ENCODE measurements around the gene KLHL26. TPM values are rescaled to one million over a fixed set of nuclear protein-coding genes. Genes with fewer than 3 reads are reported as not detected.

KLHL26 gene
- total and polyA plus RNA-seq, 2 donors from 2014 or later: 5.6 to 16.1 TPM

DNA sequence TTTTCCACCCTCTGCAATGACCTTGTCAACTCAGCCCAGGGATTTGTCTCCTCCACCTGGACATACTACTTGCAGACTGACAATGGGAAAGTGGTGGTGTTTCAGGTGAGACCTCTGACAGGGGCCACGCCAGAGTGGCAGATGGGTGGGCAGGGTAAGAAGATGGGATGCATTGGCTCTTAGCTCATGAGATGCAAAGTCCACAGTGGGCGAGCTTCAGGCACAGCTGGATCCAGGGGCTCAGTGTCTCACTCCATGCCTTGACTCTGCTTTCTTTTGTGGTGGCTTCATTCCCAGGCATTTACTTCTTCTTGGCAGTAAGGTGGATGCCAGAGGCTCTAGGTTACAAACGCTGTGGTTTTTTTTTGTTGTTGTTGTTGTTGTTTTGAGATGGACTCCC is 20.8 kb upstream of the KLHL26 start:
- Histone ChIP-seq H3K9me3 (ENCODE audit: control insufficient read depth in 2 of 3, insufficient read depth in 1 of 3, low read length in 3 of 3) (no peaks in the 10 kb centered on the region), H3K27ac (ENCODE audit: low read depth in 2 of 2, low read length in 2 of 2) (no peak overlapping the region), H3K4me3 (ENCODE audit: low read length in 3 of 3) (no peak overlapping the region), H3K27me3 (ENCODE audit: control insufficient read depth, insufficient read depth, low read length) (peaks cover 14% of the 10 kb centered on the region), H3K9ac (ENCODE audit: low read length in 3 of 3) (no peak overlapping the region), H3K4me1 (ENCODE audit: control insufficient read depth in 2 of 3, insufficient read depth in 2 of 3, low read depth in 1 of 3, low read length in 3 of 3) (peaks cover 0 to 6% (median 0%) of the 10 kb centered on the region in 3 donors), H3K36me3 (ENCODE audit: control insufficient read depth in 2 of 3, insufficient read depth in 3 of 3, low read length in 3 of 3) (no peaks in the 10 kb centered on the region)
- no peak for FAIRE-seq
- no peak for DNase-seq
- TF ChIP-seq, protein P1, sequence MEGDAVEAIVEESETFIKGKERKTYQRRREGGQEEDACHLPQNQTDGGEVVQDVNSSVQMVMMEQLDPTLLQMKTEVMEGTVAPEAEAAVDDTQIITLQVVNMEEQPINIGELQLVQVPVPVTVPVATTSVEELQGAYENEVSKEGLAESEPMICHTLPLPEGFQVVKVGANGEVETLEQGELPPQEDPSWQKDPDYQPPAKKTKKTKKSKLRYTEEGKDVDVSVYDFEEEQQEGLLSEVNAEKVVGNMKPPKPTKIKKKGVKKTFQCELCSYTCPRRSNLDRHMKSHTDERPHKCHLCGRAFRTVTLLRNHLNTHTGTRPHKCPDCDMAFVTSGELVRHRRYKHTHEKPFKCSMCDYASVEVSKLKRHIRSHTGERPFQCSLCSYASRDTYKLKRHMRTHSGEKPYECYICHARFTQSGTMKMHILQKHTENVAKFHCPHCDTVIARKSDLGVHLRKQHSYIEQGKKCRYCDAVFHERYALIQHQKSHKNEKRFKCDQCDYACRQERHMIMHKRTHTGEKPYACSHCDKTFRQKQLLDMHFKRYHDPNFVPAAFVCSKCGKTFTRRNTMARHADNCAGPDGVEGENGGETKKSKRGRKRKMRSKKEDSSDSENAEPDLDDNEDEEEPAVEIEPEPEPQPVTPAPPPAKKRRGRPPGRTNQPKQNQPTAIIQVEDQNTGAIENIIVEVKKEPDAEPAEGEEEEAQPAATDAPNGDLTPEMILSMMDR (IDR thresholded peaks at IDR 0.05; ENCODE audit: borderline replicate concordance, extremely low read depth, insufficient read depth): no peak
- intact Hi-C loops (cut with DNase I): no loop called here

DNA sequence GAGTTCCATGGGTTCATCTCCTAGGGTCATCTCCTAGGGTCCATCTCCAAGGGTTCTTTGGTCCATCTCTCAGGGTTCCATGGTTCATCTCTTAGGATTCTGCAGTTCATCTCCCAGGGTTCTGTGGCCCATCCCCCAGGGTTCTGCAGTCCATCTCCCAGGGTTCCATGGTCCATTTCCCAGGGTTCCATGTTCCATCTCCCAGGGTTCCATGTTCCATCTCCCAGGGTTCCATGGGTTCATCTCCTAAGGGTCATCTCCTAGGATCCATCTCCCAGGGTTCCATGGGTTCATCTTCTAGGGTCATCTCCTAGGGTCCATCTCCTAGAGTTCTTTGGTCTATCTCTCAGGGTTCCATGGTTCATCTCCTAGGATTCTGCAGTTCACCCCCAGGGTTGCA is 19.3 kb upstream of the KLHL26 start:
- H3K9ac ChIP-seq (ENCODE audit: low read length in 3 of 3): no peak overlapping the region

DNA sequence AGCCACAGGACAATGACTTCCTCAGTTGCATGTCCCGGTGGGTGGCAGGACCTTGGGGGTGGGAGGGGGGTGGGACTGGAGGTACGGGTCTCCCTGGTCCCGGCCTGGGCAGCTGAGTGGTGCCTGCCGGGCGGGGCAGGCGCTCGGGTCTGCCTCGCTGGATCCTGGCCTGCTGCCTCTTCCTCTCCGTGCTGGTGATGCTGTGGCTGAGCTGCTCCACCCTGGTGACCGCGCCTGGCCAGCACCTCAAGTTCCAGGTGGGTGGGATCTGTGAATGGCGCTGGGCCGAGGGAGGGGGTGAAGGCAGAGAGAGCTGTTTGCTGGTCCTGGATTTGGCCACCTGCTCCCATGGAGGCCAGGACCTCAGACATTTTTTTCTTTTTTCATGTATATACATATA is 18.6 kb upstream of the KLHL26 start:
- no peak overlapping the region for H3K4me3 ChIP-seq (ENCODE audit: low read length in 3 of 3)
- H3K27me3 ChIP-seq (ENCODE audit: control insufficient read depth, insufficient read depth, low read length): peaks cover 3% of the 10 kb centered on the region
- DNase-seq: no peak
- intact Hi-C loops (cut with DNase I): no loop called here
- TF ChIP-seq, protein P1 (IDR thresholded peaks at IDR 0.05; ENCODE audit: borderline replicate concordance, extremely low read depth, insufficient read depth): no peak
- FAIRE-seq: no peak
- H3K36me3 ChIP-seq (ENCODE audit: control insufficient read depth in 2 of 3, insufficient read depth in 3 of 3, low read length in 3 of 3): no peaks in the 10 kb centered on the region
- H3K9me3 ChIP-seq (ENCODE audit: control insufficient read depth in 2 of 3, insufficient read depth in 1 of 3, low read length in 3 of 3): no peaks in the 10 kb centered on the region
- H3K9ac ChIP-seq (ENCODE audit: low read length in 3 of 3): no peak overlapping the region
- no peaks in the 10 kb centered on the region for H3K4me1 ChIP-seq (ENCODE audit: control insufficient read depth in 2 of 3, insufficient read depth in 2 of 3, low read depth in 1 of 3, low read length in 3 of 3)
- no peak overlapping the region for H3K27ac ChIP-seq (ENCODE audit: low read depth in 2 of 2, low read length in 2 of 2)

More for the DNA sequence above, 19.3 kb upstream of the KLHL26 start:
- FAIRE-seq (no peak), DNase-seq (no peak)
- peaks cover 0 to 2% (median 0%) of the 10 kb centered on the region in 3 donors for H3K4me1 ChIP-seq (ENCODE audit: control insufficient read depth in 2 of 3, insufficient read depth in 2 of 3, low read depth in 1 of 3, low read length in 3 of 3)
- TF ChIP-seq, protein P1 (IDR thresholded peaks at IDR 0.05; ENCODE audit: borderline replicate concordance, extremely low read depth, insufficient read depth): no peak
- peaks cover 4% of the 10 kb centered on the region for H3K27me3 ChIP-seq (ENCODE audit: control insufficient read depth, insufficient read depth, low read length)
- no peaks in the 10 kb centered on the region for H3K36me3 ChIP-seq (ENCODE audit: control insufficient read depth in 2 of 3, insufficient read depth in 3 of 3, low read length in 3 of 3)
- intact Hi-C loops (cut with DNase I): no loop called here
- H3K27ac ChIP-seq (ENCODE audit: low read depth in 2 of 2, low read length in 2 of 2): no peak overlapping the region
- no peaks in the 10 kb centered on the region for H3K9me3 ChIP-seq (ENCODE audit: control insufficient read depth in 2 of 3, insufficient read depth in 1 of 3, low read length in 3 of 3)
- no peak overlapping the region for H3K4me3 ChIP-seq (ENCODE audit: low read length in 3 of 3)

DNA sequence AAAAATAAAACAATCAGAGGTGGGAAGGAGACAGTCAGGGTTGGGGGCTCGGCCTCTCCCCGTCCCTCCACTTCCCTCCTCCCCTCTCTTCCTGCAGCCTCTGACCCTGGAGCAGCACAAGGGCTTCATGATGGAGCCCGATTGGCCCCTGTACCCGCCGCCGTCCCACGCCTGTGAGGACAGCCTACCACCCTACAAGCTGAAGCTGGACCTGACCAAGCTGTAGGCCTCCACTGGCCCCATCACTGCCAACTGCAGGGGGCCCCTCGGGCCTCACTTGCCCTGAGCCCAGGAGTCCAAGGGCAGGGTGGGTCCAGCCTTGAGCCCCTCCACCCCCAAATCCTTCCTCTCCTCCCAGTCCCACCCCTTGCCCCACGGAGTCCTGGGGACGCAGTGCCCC is 16.5 kb upstream of the KLHL26 start:
- Histone ChIP-seq H3K27me3 (ENCODE audit: control insufficient read depth, insufficient read depth, low read length) (no peaks in the 10 kb centered on the region), H3K4me3 (ENCODE audit: low read length in 3 of 3) (no peak overlapping the region), H3K27ac (ENCODE audit: low read depth in 2 of 2, low read length in 2 of 2) (no peak overlapping the region), H3K9ac (ENCODE audit: low read length in 3 of 3) (no peak overlapping the region), H3K36me3 (ENCODE audit: control insufficient read depth in 2 of 3, insufficient read depth in 3 of 3, low read length in 3 of 3) (no peaks in the 10 kb centered on the region), H3K9me3 (ENCODE audit: control insufficient read depth in 2 of 3, insufficient read depth in 1 of 3, low read length in 3 of 3) (no peaks in the 10 kb centered on the region), H3K4me1 (ENCODE audit: control insufficient read depth in 2 of 3, insufficient read depth in 2 of 3, low read depth in 1 of 3, low read length in 3 of 3) (no peaks in the 10 kb centered on the region)
- intact Hi-C loops (cut with DNase I): no loop called here
- FAIRE-seq (no peak), DNase-seq (no peak)
- TF ChIP-seq, protein P1 (IDR thresholded peaks at IDR 0.05; ENCODE audit: borderline replicate concordance, extremely low read depth, insufficient read depth): no peak
